HG03064 (cell line): ENCODE measurements around the gene TSPOAP1.

Experiments
- ATAC-seq: cut with Tn5 transposase; IDR thresholded peaks from one replicate; pipeline ENCODE4 v1.9.1; 2021; ENCODE audit warnings: low read depth; ENCODE audit not compliant: unreplicated experiment

TSPOAP1 gene

DNA sequence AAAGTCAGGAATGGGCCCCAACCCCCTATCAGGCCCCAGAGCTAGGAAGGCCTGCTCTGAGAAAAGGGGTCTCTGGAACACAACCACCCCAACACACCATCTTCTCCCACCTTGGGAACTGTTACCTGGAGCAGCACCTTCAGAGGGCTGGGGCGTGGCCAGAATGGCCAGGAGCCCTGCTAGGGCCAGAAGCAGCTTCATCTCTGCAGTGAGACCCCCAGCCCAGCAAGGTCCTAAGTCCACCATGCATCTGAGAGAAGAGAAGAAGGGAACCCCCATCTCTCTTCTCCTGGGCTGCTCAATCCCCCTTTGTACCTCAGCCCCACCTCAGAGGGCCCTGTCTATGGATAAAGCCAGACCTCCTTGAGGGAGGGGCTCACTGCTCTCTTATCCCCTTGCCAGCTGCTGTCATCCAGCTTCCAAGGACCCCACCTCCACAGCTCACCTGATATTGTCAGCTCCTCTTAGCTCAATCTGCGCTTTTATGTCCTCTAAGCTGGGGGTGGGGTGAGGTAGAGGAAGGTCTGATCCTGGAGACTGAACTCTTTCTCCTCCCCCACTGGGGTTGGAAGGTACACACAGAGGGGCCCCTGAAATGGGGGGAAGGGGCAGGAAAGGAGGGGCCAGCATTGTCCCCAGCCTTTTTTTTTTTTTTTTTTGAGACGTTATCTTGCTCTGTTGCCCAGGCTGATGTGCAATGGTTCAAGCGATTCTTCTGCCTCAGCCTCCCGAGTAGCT lies 47.9 kb downstream of the TSPOAP1 start, which contains the start of gene MPO:
TSS of gene MPO (minus strand) at position 456 of the 738 bp plus-strand sequence. CDS start at position 279, 177 bp downstream.
- no peak for ATAC-seq

- no peak for ATAC-seq
Measured at GRCh38 chr17:58279736-58280479, 48.7 kb downstream of the TSPOAP1 start.

GRCh38 chr17:58279016-58279711 lies 49.4 kb downstream of the TSPOAP1 start:
- ATAC-seq = no peak

- no peak for ATAC-seq
Measured at GRCh38 chr17:58278661-58279015, 50.0 kb downstream of the TSPOAP1 start.

- ATAC-seq = no peak
Measured at GRCh38 chr17:58277802-58278595, 50.6 kb downstream of the TSPOAP1 start.

- ATAC-seq = no peak
Measured at GRCh38 chr17:58277107-58277801, 51.3 kb downstream of the TSPOAP1 start.

- no peak for ATAC-seq
Measured at GRCh38 chr17:58276423-58276822, 52.2 kb downstream of the TSPOAP1 start.

DNA sequence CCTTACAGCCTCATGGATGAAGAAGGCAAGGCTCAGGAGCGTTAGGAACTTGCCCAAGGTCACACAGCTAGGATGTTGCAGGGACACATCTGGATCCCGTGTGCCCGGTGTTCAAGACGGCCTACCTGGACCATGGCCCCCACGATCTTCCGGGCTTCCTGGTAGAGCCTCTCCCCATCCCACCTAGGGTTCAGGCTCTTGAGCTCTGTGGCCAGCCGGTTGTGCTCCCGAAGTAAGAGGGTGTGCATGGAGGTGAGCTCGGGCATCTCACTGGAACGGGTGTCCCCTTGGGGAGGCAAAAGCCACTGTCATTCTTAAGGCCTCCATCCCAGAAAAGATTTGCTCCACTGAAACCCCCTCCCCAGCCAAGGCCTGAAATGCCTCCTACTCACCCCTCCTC lies 53.2 kb downstream of the TSPOAP1 start:
- ATAC-seq = no peak

DNA sequence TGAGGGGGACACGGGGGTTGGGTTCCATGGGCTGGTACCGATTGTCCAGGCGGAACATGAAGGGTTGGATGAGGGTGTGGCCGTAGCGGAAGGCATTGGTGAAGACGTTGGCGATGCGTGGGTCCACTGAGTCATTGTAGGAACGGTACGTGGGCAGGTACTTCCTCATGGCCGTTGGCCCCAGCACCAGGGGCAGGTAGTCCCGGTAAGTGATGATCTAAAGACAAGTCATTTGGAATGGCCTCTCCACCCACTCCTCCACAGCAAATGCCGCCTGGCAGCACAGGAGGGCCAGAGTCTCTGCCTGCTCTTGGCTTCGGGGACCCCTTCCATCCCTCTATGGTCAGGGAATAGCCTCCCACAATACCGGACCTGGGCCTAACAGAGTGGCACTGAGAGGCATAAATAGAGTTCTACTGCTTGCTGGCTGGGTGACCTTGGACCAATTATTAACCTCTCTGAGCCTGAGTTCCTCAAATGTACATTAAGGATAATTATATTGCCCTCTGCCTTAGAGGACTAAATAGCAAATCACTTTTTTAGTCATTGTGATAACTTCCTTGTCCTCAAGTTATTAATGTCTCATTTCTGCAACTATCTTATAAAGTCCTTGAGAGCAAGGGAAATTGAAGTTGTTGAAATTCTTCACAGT lies 55.0 kb downstream of the TSPOAP1 start:
- ATAC-seq = no peak

DNA sequence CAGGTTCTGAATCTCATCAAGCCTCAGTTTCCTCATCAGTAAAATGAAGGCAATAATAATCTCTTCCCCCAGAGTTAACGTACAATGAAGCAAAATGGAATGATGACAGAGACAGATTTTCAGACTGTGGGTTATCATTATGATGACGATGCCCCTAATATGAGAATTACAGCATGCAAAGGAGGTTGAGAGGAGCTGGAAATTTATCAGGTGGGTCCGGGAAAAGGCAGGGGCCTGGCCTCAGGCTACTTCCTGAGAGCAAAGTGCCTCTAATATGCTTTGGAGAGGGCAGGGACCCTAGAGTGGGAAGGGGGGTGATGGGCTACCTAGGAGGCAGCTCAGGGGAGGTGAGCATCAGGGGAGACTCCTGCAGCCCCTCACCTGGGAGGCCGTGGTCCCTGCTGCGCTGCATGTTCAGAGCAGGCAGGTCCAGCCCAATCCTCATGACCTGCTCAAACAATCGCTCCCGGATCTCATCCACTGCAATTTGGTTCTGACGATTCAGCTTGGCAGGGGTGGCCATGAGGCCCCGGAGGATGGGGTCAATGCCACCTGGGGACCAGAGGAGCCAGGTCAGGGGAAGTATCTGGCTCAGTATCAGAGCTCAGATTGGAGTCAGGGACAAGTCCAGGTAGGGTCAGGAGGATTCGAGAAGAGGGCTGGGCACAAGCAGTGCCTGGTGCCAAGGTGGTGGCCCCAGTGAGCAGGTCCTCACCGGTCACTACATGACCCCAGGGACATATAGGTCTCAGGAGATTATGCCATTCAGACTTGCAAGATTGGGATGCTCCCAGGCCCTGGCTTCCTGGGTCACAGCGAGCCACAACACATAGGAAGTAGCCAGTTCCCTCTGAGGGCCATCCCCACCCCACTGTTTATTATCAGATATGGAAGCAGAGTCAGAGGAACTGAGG lies 56.0 kb downstream of the TSPOAP1 start:
- no peak for ATAC-seq

DNA sequence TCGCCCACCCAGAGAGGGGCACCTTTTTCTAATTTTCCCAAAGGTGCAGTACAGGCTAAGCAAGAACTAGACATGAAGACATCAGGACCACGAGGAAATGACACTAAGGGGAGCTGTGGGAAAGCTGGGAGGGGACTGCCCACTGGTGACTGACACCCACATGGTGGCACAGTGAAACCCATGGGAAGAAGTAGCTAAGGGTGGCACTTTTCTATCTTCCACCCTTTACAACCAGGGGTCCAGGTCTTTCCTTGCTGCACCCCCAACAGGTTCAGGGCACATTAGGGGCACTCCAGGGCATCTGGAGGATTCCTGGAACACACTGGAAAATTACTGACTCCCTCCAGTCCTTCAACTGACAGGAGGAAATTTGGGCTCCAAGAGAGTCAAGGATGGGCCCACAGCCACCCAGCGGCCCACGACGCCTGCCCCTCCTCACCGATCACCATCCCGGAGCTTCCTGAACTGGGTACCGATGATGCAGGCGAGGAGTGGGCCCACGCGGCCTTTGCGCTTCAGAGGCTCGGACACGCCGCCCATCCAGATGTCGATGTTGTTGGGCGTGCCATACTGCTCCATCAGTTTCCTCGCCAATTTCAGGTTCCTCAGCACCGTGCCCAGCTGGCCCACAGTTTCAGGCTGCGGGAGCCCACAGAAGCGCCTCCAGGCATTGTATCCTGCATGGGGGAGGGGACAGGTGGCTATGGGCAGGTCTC lies 57.2 kb downstream of the TSPOAP1 start:
- ATAC-seq = no peak

- ATAC-seq = no peak
Measured at GRCh38 chr17:58270476-58271215, 57.9 kb downstream of the TSPOAP1 start.

GRCh38 chr17:58269557-58270291 lies 58.9 kb downstream of the TSPOAP1 start:
- ATAC-seq = no peak

- no peak for ATAC-seq
Measured at GRCh38 chr17:58268774-58269556, 59.6 kb downstream of the TSPOAP1 start.

DNA sequence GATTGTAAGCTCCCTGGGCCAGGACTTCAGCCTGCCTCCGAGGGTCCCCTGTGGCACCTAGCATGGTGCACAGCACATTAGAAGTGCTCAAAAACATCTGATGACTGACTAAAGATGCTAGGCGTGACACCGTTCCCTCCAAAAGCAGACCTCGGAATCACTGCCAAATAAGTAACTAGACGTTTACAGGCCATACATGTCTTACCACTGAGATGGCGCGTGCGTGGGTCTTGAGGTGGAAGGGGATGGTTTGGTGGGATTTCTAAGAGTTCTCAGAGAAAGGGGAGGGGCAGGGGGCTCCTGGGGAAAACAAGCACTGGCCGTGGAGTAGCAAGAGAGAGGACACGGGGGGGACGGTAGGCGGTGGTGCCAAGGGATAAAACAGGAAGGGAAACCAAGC lies 60.3 kb downstream of the TSPOAP1 start:
- no peak for ATAC-seq
